H1 (cell line): Measurements from ENCODE around the gene RABEP1. TPM values are rescaled to one million over a fixed set of nuclear protein-coding genes. Genes with fewer than 3 reads are reported as not detected.

Source experiments
- CTCF ChIA-PET: fragments of 300-600 bp; sonication (Branson Sonifier 250); formaldehyde crosslinking; loops from one replicate; lab custom pipeline; 2021; ENCODE audit not compliant: partially characterized antibody; lab: Charles Lee
- POLR2A ChIA-PET: fragments of 300-600 bp; sonication (Branson Sonifier 250); formaldehyde crosslinking; loops from one replicate; lab custom pipeline; 2021; ENCODE audit warnings: inconsistent platforms; ENCODE audit not compliant: partially characterized antibody; lab: Charles Lee
- DNase-seq, 2 experiments: peaks; one replicate each; pipeline versions ENCODE4 v3.0.0 to v3.0.0-alpha.2; 2010 to 2022; ENCODE audit warnings: low spot score in 2 of 2, low read depth in 1 of 2, mixed read lengths in 1 of 2
- FAIRE-seq: peaks from 2 replicates; lab custom pipeline; 2011; peaks lifted over from hg19 to GRCh38; lab: Jason Lieb, UNC
- H2AFZ ChIP-seq: 2 replicates; pipeline ENCODE4 v1.8.1; 2012; ENCODE audit warnings: low read length, inconsistent platforms
- H2AK5ac ChIP-seq: 2 replicates; pipeline ENCODE4 v1.6.1; 2013; ENCODE audit warnings: low read depth, low read length
- H2BK120ac ChIP-seq: replicated peaks from 2 replicates; pipeline ENCODE3; 2013; ENCODE audit warnings: low read depth, low read length, inconsistent platforms
- H2BK12ac ChIP-seq: 2 replicates; pipeline ENCODE4 v1.6.1; 2013; ENCODE audit warnings: low read depth, low read length
- H2BK15ac ChIP-seq: 2 replicates; pipeline ENCODE4 v1.6.1; 2013; ENCODE audit warnings: low read length
- H2BK20ac ChIP-seq: 2 replicates; pipeline ENCODE4 v1.6.1; 2013; ENCODE audit warnings: low read length
- H2BK5ac ChIP-seq: 2 replicates; pipeline ENCODE4 v1.6.1; 2013; ENCODE audit warnings: low read depth, low read length
- H3K14ac ChIP-seq: 2 replicates; pipeline ENCODE4 v1.6.1; 2013; ENCODE audit warnings: inconsistent platforms; ENCODE audit not compliant: insufficient read length
- H3K18ac ChIP-seq: 2 replicates; pipeline ENCODE4 v1.6.1; 2013; ENCODE audit warnings: low read length; ENCODE audit errors: extremely low read depth
- H3K23ac ChIP-seq: 2 replicates; pipeline ENCODE4 v1.6.1; 2013; ENCODE audit warnings: inconsistent platforms; ENCODE audit not compliant: insufficient read length
- H3K23me2 ChIP-seq: 2 replicates; pipeline ENCODE4 v1.6.1; 2013; ENCODE audit warnings: low read depth, low read length
- H3K27ac ChIP-seq: 2 replicates; pipeline ENCODE4 v1.6.1; 2011; ENCODE audit warnings: low read depth, low read length, inconsistent platforms
- H3K27me3 ChIP-seq, 4 experiments: replicated peaks in 1 of 4; 1 replicate in 1 of 4; 2 replicates in 3 of 4; pipeline versions ENCODE4 v1.6.1 to v1.8.1; 2011 to 2013; ENCODE audit warnings: low read length in 3 of 4, mild to moderate bottlenecking in 3 of 4, inconsistent platforms in 2 of 4, mixed read lengths in 2 of 4, moderate library complexity in 1 of 4; ENCODE audit not compliant: control insufficient read depth in 3 of 4, insufficient read depth in 3 of 4; ENCODE audit errors: extremely low read depth in 1 of 4
- H3K36me3 ChIP-seq, 4 experiments: 2 replicates each; pipeline versions ENCODE4 v1.6.1 to v1.8.1; 2011 to 2013; ENCODE audit warnings: mild to moderate bottlenecking in 4 of 4, low read length in 3 of 4, moderate library complexity in 2 of 4, control low read depth in 1 of 4, inconsistent platforms in 1 of 4; ENCODE audit not compliant: insufficient read depth in 4 of 4, control insufficient read depth in 2 of 4
- H3K4ac ChIP-seq: replicated peaks from 2 replicates; pipeline ENCODE3; 2013; ENCODE audit warnings: low read length, low read depth, mixed read lengths, inconsistent platforms; ENCODE audit not compliant: insufficient read length
- H3K4me1 ChIP-seq, 4 experiments: replicated peaks in 1 of 4; 1 replicate in 1 of 4; 2 replicates in 3 of 4; pipeline versions ENCODE4 v1.6.1 to v1.8.1; 2011 to 2013; ENCODE audit warnings: low read length in 3 of 4, inconsistent platforms in 2 of 4, mixed read lengths in 1 of 4; ENCODE audit not compliant: insufficient read depth in 4 of 4, control insufficient read depth in 3 of 4
- H3K4me2 ChIP-seq, 2 experiments: 2 replicates each; pipeline versions ENCODE4 v1.6.1 to v1.8.1; 2011 to 2013; ENCODE audit warnings: low read depth in 2 of 2, low read length in 2 of 2, control low read depth in 1 of 2, inconsistent platforms in 1 of 2, mild to moderate bottlenecking in 1 of 2; ENCODE audit not compliant: insufficient read depth in 1 of 2
- H3K4me3 ChIP-seq, 4 experiments: fragments of 200-600, 300-600 bp in 1 of 4; sonication (generic), shearing (Covaris generic), sonication (Bioruptor Twin) in 1 of 4; 2 replicates each; pipeline versions ENCODE4 v1.5.1 to v1.8.1; 2011 to 2016; ENCODE audit warnings: low read length in 4 of 4, low read depth in 3 of 4, control low read depth in 2 of 4, inconsistent platforms in 2 of 4, mild to moderate bottlenecking in 2 of 4, mixed read lengths in 1 of 4, moderate library complexity in 1 of 4; ENCODE audit not compliant: insufficient read depth in 2 of 4; ENCODE audit errors: extremely low read depth in 1 of 4
- H3K56ac ChIP-seq: replicated peaks from 2 replicates; pipeline ENCODE3; 2013; ENCODE audit warnings: low read depth, mild to moderate bottlenecking, mixed read lengths, low read length, inconsistent platforms; ENCODE audit not compliant: insufficient read length
- H3K79me1 ChIP-seq: 2 replicates; pipeline ENCODE4 v1.6.1; 2013; ENCODE audit warnings: low read depth, low read length, control low read depth
- H3K79me2 ChIP-seq, 2 experiments: 2 replicates each; pipeline versions ENCODE4 v1.6.1 to v1.8.1; 2012 to 2013; ENCODE audit warnings: low read length in 2 of 2, mild to moderate bottlenecking in 2 of 2, inconsistent platforms in 1 of 2; ENCODE audit not compliant: insufficient read depth in 2 of 2, control insufficient read depth in 1 of 2
- H3K9ac ChIP-seq, 4 experiments: replicated peaks in 1 of 4; 1 replicate in 1 of 4; 2 replicates in 3 of 4; pipeline versions ENCODE4 v1.6.1 to v1.8.1; 2011 to 2013; ENCODE audit warnings: low read depth in 3 of 4, low read length in 3 of 4, control low read depth in 2 of 4, mild to moderate bottlenecking in 2 of 4, moderate library complexity in 2 of 4, inconsistent platforms in 1 of 4; ENCODE audit errors: extremely low read depth in 1 of 4
- H3K9me3 ChIP-seq, 2 experiments: 2 replicates each; pipeline versions ENCODE4 v1.6.1 to v1.8.1; 2012 to 2013; ENCODE audit warnings: mild to moderate bottlenecking in 2 of 2, moderate library complexity in 2 of 2, control low read depth in 1 of 2, inconsistent platforms in 1 of 2, low read depth in 1 of 2, low read length in 1 of 2, mixed read lengths in 1 of 2; ENCODE audit not compliant: insufficient read depth in 2 of 2
- H4K20me1 ChIP-seq, 2 experiments: replicated peaks in 1 of 2; 2 replicates each; pipeline versions ENCODE3 to v1.8.1; 2011 to 2013; ENCODE audit warnings: inconsistent platforms in 2 of 2, low read length in 2 of 2, mild to moderate bottlenecking in 1 of 2; ENCODE audit not compliant: insufficient read depth in 2 of 2, control insufficient read depth in 1 of 2
- H4K5ac ChIP-seq: 2 replicates; pipeline ENCODE4 v1.6.1; 2013; ENCODE audit warnings: low read length, low read depth, mixed read lengths, inconsistent platforms; ENCODE audit not compliant: insufficient read length
- H4K8ac ChIP-seq: 2 replicates; pipeline ENCODE4 v1.8.0; 2013; ENCODE audit warnings: mild to moderate bottlenecking, moderate library complexity, low read length, inconsistent platforms; ENCODE audit not compliant: insufficient read depth; ENCODE audit errors: extremely low read depth
- H4K91ac ChIP-seq: replicated peaks from 2 replicates; pipeline ENCODE3; 2013; ENCODE audit warnings: low read length, mixed read lengths, inconsistent platforms; ENCODE audit not compliant: insufficient read length
- CEBPB ChIP-seq: IDR thresholded peaks from 2 replicates; pipeline ENCODE4 v1.6.1; 2012; ENCODE audit warnings: low read depth, low read length
- CTBP2 ChIP-seq: IDR thresholded peaks from 2 replicates; pipeline ENCODE4 v1.7.0; 2011; ENCODE audit warnings: borderline replicate concordance, mild to moderate bottlenecking, moderate library complexity, mixed read lengths, low read length; ENCODE audit not compliant: insufficient read depth, insufficient read length
- FOSL1 ChIP-seq: IDR thresholded peaks from 2 replicates; pipeline ENCODE4 v1.6.1; 2011; ENCODE audit warnings: mild to moderate bottlenecking, low read depth, low read length, moderate library complexity; ENCODE audit not compliant: insufficient read depth
- MAFK ChIP-seq: IDR thresholded peaks from 2 replicates; pipeline ENCODE4 v1.6.1; 2012; ENCODE audit warnings: low read depth, mild to moderate bottlenecking, improper control_type of control experiment, low read length
- TBP ChIP-seq: IDR thresholded peaks from 2 replicates; pipeline ENCODE4 v1.6.1; 2011; ENCODE audit warnings: low read depth, low read length, improper control_type of control experiment
- WGBS, 2 experiments: shearing (Covaris generic) in 1 of 2; methylation state at CpG; one replicate each; pipeline versions ENCODE4 v1.1.6 to v1.1.7; 2013 to 2015; ENCODE audit warnings: low lambda C conversion rate in 2 of 2, mixed read lengths in 2 of 2, inconsistent platforms in 1 of 2, low coverage in 1 of 2, missing lambda C conversion rate in 1 of 2; ENCODE audit not compliant: insufficient replicate concordance in 2 of 2, insufficient coverage in 1 of 2, insufficient read length in 1 of 2; ENCODE audit errors: extremely low coverage in 1 of 2, missing lambda C conversion rate in 1 of 2; 5-methylcytosine and 5-hydroxymethylcytosine counted together
- polyA plus RNA-seq, 7 experiments: library from polyadenylated mRNA; depleted of rRNA in 3 of 7; stranded (reverse) in 5 of 7; unstranded in 2 of 7; fragments of >200 nt in 5 of 7; fragments of 200-250 nt in 2 of 7; gene quantifications; 1 replicate in 5 of 7; 2 replicates in 1 of 7; 4 replicates in 1 of 7; pipeline versions ENCODE4 v1.2.1 to v1.2.3, GENCODE V29; 2011 to 2013; ENCODE audit warnings: missing spikeins in 2 of 7, mixed read lengths in 2 of 7
- total RNA-seq: library from RNA; stranded (reverse); fragmentation: NEBNext Ultra II Directional; extraction: Animal tissue kit (Norgen Biotek cat#: 25700); gene quantifications from 2 replicates; pipeline ENCODE4 v1.2.1, GENCODE V29; 2021

Gene RABEP1
- total and polyA plus RNA-seq, 2 of the 8 experiments (the other 6 are each of a cell fraction or from before 2014, with no cell fraction given), result 8.5 to 52.3 TPM

DNA sequence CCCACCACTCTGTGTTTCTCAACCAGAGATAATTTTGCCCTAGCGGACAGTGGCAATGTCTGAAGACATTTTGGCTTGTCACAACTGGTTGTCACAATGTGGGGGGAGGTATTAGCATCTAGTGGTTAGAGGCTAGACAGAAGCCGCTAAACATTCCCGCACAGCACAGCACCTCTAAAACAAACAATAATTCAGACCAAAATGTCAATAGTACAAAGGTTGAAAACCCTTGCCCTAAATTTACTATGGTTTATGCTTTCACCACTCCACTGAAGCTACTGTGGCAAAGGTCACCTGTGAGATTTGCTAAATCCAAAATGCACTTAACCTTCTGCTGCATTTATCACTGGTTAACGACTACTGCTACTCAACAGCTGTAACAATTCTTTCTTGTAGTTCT lies 123.3 kb downstream of the RABEP1 start:
- Histone ChIP-seq H3K4me3 (no peak overlapping the region), H4K20me1 (peaks cover 2% of the 10 kb centered on the region in 2 experiments), H3K9ac (no peak overlapping the region), H3K56ac (no peak overlapping the region), H2BK120ac (no peak overlapping the region), H4K5ac (no peak overlapping the region), H3K36me3 (peaks cover 42 to 90% (median 78%) of the 10 kb centered on the region in 4 experiments), H3K4ac (no peak overlapping the region), H3K23ac (no peak overlapping the region), H3K27ac (no peak overlapping the region), H4K8ac (no peak overlapping the region), H2BK20ac (no peak overlapping the region), H3K4me1 (no peaks in the 10 kb centered on the region), H3K27me3 (no peaks in the 10 kb centered on the region), H2BK12ac (no peak overlapping the region), H3K14ac (no peak overlapping the region), H3K4me2 (no peak overlapping the region), H2BK15ac (no peak overlapping the region), H2AK5ac (no peak overlapping the region), H3K79me1 (no peaks in the 10 kb centered on the region; the same call in 1 of the 2 replicates), H2BK5ac (no peak overlapping the region), H2AFZ (no peak overlapping the region), H3K9me3 (no peaks in the 10 kb centered on the region), H3K79me2 (no peaks in the 10 kb centered on the region), H4K91ac (no peak overlapping the region), H3K18ac (no peak overlapping the region), H3K23me2 (no peaks in the 10 kb centered on the region)
- no peak for DNase-seq
- ChIA-PET POLR2A (interaction anchor here (1.0 to 5.8 kb wide), 7 partner anchors 11 to 33 kb away, joined by 3 to 51 read pairs (median 4); partner anchors contain the start of genes NUP88 and RPAIN), CTCF (interaction anchor here (0.6 to 1.7 kb wide), 3 partner anchors 19 to 36 kb away, joined by 3 to 7 read pairs (median 5); partner anchors contain the start of gene C1QBP)
- FAIRE-seq, result no peak
- 92% methylated on average over 4 of the region's 4 CpGs; no CpG with 5 or more reads in 1 of the 2 experiments for WGBS, 2 experiments
- TF ChIP-seq MAFK (no peak), CEBPB (no peak), FOSL1 (no peak), CTBP2 (no peak), TBP (no peak)
